HepG2 (cell line): ENCODE data around the gene UNC5CL. TPM values are rescaled to one million over a fixed set of nuclear protein-coding genes. Genes with fewer than 3 reads are reported as not detected.

ENCODE experiments used
- KDM3A ChIP-seq: IDR thresholded peaks from 2 replicates; pipeline ENCODE4 v1.6.1; 2018; ENCODE audit warnings: low read depth, missing compliant biosample characterization
- MED1 ChIP-seq: sonication (generic); formaldehyde crosslinking; IDR thresholded peaks from 2 replicates; pipeline ENCODE4 v1.4.0; 2020; ENCODE audit warnings: missing genetic modification reagents
- MIXL1 ChIP-seq: IDR thresholded peaks from 2 replicates; pipeline ENCODE4 v1.6.1; 2016
- NFE2L2 ChIP-seq: fragments of 150-350 bp; IDR thresholded peaks from 2 replicates; pipeline ENCODE4 v1.6.1; 2014; ENCODE audit warnings: low read length
- PHF21A ChIP-seq: sonication (generic); formaldehyde crosslinking; IDR thresholded peaks from 2 replicates; pipeline ENCODE4 v1.5.0; 2020; ENCODE audit warnings: mild to moderate bottlenecking, missing genetic modification reagents
- SMC3 ChIP-seq: IDR thresholded peaks from 2 replicates; pipeline ENCODE4 v1.6.1; 2011; ENCODE audit warnings: low read length, improper control_type of control experiment
- ZNF292 ChIP-seq: sonication (generic); formaldehyde crosslinking; IDR thresholded peaks from 2 replicates; pipeline ENCODE4 v1.8.1; 2022; ENCODE audit warnings: mild to moderate bottlenecking, low read depth, missing genetic modification reagents, borderline replicate concordance
- ZNF329 ChIP-seq: sonication (generic); formaldehyde crosslinking; IDR thresholded peaks from 2 replicates; pipeline ENCODE4 v1.9.0; 2021; ENCODE audit warnings: low read depth, mild to moderate bottlenecking, missing genetic modification reagents
- ZNF431 ChIP-seq: sonication (generic); formaldehyde crosslinking; IDR thresholded peaks from 2 replicates; pipeline ENCODE4 v1.9.0; 2022; ENCODE audit warnings: missing genetic modification reagents, low read depth, mild to moderate bottlenecking, borderline replicate concordance
- ZNF549 ChIP-seq: sonication (generic); formaldehyde crosslinking; IDR thresholded peaks from 2 replicates; pipeline ENCODE4 v1.5.0; 2020; ENCODE audit warnings: missing genetic modification reagents
- polyA plus RNA-seq, 8 experiments: library from polyadenylated mRNA; depleted of rRNA in 3 of 8; stranded (reverse) in 7 of 8; unstranded in 1 of 8; fragments of >200 nt; fragmentation: Illumina TruSeq in 4 of 8; extraction: Trizol in 4 of 8; gene quantifications; 2 replicates each; pipeline versions ENCODE4 v1.2.1 to v1.2.3, GENCODE V29; 2011 to 2016; ENCODE audit warnings: low read depth in 4 of 8, missing spikeins in 1 of 8, mixed read lengths in 1 of 8; ENCODE audit not compliant: insufficient read depth in 1 of 8
- total RNA-seq, 5 experiments: library from RNA; depleted of rRNA; stranded (reverse); fragments of >200 nt; fragmentation: Illumina TruSeq; extraction: Trizol; gene quantifications; 2 replicates each; pipeline ENCODE4 v1.2.3, GENCODE V29; 2016; ENCODE audit warnings: low read depth in 1 of 5
- TF ChIP-seq, protein P1 (sequence below): sonication (generic); formaldehyde crosslinking; IDR thresholded peaks from 2 replicates; pipeline ENCODE4 v1.5.1; 2020; ENCODE audit warnings: mild to moderate bottlenecking, missing genetic modification reagents, borderline replicate concordance
- TF ChIP-seq, protein P2 (sequence below): IDR thresholded peaks from 2 replicates; pipeline ENCODE4 v1.6.1; 2018; ENCODE audit warnings: missing genetic modification reagents, mild to moderate bottlenecking, missing compliant biosample characterization
- TF ChIP-seq, protein P3 (sequence below): sonication (generic); formaldehyde crosslinking; IDR thresholded peaks from 2 replicates; pipeline ENCODE4 v1.4.0; 2020; ENCODE audit warnings: missing genetic modification reagents, borderline replicate concordance
- TF ChIP-seq, protein P4 (sequence below), 2 experiments: sonication (generic) in 1 of 2; formaldehyde crosslinking in 1 of 2; IDR thresholded peaks; 2 replicates each; pipeline versions ENCODE4 v1.6.1 to v1.9.0; 2014 to 2022; ENCODE audit warnings: antibody characterized with exemption in 1 of 2, borderline replicate concordance in 1 of 2, inconsistent platforms in 1 of 2, low read depth in 1 of 2, missing genetic modification reagents in 1 of 2

Gene UNC5CL
- total and polyA plus RNA-seq, 2 of the 13 experiments (the other 11 are each of a cell fraction or from before 2014, with no cell fraction given), result 2.4 to 2.5 TPM

DNA sequence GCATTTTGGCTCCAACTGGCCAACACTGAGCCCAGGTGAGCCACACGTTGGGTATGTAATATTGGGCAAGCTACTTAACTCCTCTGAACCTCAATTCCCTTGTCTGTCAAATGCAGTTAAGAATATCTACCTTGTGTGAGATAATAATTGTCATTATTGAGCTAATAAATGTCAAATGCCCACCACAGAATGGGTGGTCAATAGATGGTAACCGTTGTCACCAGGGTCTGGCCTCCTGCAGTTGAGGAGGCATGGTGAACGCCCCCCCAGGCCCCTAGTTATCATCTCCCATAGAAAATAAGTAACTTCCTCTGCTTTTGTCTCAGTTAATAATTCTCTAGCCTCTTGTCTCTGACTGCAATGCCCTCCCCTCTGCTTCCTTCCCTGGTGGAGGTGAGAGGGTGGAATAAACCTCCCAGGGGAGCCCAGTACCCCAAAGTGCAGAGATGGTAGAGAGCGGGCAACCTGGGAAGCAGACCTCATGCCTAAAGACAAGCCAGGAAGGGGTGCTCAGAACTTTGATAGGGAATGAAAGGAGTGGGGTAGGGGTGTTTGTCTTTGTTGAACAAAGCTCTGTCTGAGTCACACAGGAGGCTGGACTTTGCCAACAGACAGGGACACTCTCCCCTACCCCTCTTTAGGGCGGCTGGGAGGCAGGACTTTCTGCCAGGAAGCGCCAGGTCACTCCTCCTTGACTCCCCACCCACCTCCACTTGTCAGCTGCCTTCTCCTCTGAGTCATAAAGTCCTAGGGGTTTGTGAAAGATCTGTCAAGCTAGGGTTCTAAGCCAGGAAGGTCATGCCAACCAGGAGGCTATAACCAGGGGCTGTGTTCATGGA, 1.3 kb upstream of the UNC5CL start (continued):
- TF ChIP-seq, protein P1, sequence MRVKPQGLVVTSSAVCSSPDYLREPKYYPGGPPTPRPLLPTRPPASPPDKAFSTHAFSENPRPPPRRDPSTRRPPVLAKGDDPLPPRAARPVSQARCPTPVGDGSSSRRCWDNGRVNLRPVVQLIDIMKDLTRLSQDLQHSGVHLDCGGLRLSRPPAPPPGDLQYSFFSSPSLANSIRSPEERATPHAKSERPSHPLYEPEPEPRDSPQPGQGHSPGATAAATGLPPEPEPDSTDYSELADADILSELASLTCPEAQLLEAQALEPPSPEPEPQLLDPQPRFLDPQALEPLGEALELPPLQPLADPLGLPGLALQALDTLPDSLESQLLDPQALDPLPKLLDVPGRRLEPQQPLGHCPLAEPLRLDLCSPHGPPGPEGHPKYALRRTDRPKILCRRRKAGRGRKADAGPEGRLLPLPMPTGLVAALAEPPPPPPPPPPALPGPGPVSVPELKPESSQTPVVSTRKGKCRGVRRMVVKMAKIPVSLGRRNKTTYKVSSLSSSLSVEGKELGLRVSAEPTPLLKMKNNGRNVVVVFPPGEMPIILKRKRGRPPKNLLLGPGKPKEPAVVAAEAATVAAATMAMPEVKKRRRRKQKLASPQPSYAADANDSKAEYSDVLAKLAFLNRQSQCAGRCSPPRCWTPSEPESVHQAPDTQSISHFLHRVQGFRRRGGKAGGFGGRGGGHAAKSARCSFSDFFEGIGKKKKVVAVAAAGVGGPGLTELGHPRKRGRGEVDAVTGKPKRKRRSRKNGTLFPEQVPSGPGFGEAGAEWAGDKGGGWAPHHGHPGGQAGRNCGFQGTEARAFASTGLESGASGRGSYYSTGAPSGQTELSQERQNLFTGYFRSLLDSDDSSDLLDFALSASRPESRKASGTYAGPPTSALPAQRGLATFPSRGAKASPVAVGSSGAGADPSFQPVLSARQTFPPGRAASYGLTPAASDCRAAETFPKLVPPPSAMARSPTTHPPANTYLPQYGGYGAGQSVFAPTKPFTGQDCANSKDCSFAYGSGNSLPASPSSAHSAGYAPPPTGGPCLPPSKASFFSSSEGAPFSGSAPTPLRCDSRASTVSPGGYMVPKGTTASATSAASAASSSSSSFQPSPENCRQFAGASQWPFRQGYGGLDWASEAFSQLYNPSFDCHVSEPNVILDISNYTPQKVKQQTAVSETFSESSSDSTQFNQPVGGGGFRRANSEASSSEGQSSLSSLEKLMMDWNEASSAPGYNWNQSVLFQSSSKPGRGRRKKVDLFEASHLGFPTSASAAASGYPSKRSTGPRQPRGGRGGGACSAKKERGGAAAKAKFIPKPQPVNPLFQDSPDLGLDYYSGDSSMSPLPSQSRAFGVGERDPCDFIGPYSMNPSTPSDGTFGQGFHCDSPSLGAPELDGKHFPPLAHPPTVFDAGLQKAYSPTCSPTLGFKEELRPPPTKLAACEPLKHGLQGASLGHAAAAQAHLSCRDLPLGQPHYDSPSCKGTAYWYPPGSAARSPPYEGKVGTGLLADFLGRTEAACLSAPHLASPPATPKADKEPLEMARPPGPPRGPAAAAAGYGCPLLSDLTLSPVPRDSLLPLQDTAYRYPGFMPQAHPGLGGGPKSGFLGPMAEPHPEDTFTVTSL (CRISPR knock-in tag), result peak; percentile 86; the same call in 1 of the 2 replicates
- TF ChIP-seq PHF21A (CRISPR knock-in tag), result peak; percentile 93
- peak; percentile 78; the same call in 1 of the 2 replicates for TF ChIP-seq ZNF431 (CRISPR knock-in tag)
- TF ChIP-seq MED1 (CRISPR knock-in tag), result peak; percentile 77
- TF ChIP-seq, protein P2, sequence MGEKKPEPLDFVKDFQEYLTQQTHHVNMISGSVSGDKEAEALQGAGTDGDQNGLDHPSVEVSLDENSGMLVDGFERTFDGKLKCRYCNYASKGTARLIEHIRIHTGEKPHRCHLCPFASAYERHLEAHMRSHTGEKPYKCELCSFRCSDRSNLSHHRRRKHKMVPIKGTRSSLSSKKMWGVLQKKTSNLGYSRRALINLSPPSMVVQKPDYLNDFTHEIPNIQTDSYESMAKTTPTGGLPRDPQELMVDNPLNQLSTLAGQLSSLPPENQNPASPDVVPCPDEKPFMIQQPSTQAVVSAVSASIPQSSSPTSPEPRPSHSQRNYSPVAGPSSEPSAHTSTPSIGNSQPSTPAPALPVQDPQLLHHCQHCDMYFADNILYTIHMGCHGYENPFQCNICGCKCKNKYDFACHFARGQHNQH (CRISPR knock-in tag), result peak; percentile 92
- no peak for TF ChIP-seq ZNF549
- TF ChIP-seq KDM3A (CRISPR knock-in tag), result peak; percentile 86; the same call in 1 of the 2 replicates
- TF ChIP-seq ZNF292, result peak; percentile 85; the same call in 1 of the 2 replicates
- TF ChIP-seq ZNF329 (CRISPR knock-in tag), result no peak
- TF ChIP-seq SMC3, result peak; percentile 3; the same call in 1 of the 2 replicates
- TF ChIP-seq, protein P3, sequence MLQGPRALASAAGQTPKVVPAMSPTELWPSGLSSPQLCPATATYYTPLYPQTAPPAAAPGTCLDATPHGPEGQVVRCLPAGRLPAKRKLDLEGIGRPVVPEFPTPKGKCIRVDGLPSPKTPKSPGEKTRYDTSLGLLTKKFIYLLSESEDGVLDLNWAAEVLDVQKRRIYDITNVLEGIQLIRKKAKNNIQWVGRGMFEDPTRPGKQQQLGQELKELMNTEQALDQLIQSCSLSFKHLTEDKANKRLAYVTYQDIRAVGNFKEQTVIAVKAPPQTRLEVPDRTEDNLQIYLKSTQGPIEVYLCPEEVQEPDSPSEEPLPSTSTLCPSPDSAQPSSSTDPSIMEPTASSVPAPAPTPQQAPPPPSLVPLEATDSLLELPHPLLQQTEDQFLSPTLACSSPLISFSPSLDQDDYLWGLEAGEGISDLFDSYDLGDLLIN (CRISPR knock-in tag), result no peak
- TF ChIP-seq, protein P4, sequence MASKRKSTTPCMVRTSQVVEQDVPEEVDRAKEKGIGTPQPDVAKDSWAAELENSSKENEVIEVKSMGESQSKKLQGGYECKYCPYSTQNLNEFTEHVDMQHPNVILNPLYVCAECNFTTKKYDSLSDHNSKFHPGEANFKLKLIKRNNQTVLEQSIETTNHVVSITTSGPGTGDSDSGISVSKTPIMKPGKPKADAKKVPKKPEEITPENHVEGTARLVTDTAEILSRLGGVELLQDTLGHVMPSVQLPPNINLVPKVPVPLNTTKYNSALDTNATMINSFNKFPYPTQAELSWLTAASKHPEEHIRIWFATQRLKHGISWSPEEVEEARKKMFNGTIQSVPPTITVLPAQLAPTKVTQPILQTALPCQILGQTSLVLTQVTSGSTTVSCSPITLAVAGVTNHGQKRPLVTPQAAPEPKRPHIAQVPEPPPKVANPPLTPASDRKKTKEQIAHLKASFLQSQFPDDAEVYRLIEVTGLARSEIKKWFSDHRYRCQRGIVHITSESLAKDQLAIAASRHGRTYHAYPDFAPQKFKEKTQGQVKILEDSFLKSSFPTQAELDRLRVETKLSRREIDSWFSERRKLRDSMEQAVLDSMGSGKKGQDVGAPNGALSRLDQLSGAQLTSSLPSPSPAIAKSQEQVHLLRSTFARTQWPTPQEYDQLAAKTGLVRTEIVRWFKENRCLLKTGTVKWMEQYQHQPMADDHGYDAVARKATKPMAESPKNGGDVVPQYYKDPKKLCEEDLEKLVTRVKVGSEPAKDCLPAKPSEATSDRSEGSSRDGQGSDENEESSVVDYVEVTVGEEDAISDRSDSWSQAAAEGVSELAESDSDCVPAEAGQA (IDR thresholded peaks at IDR 0.05; ENCODE audit: low read depth), result peak; percentile 43; the same call in 1 of the 2 replicates
- TF ChIP-seq, protein P4 (CRISPR knock-in tag; IDR thresholded peaks at IDR 0.05; ENCODE audit: borderline replicate concordance), result peak; percentile 64; the same call in 1 of the 2 replicates
- peak; percentile 76 for TF ChIP-seq MIXL1 (CRISPR knock-in tag)
- TF ChIP-seq NFE2L2, result 0 out of 2 replicates have a peak, but pooled peaks have one; percentile 22
